Thyroid gland (tissue), 4 donors: ENCODE measurements around the gene ZNF407. TPM values are rescaled to one million over a fixed set of nuclear protein-coding genes. Genes with fewer than 3 reads are reported as not detected.

Source experiments
- DNase-seq, 2 donors: peaks; one replicate each; pipeline ENCODE4 v3.0.0-alpha.2; 2019
- H3K27ac ChIP-seq, 3 donors: fragments of 200-600 bp; sonication (generic); 1 replicate in 2 of 3; 2 replicates in 1 of 3; pipeline ENCODE4 v1.5.1; 2016 to 2019; ENCODE audit warnings: mild to moderate bottlenecking in 1 of 3, moderate library complexity in 1 of 3
- H3K27me3 ChIP-seq: fragments of 200-600 bp; sonication (generic); one replicate; pipeline ENCODE4 v1.5.1; 2019
- H3K36me3 ChIP-seq, 2 donors: fragments of 200-600 bp; sonication (generic); one replicate each; pipeline ENCODE4 v1.5.1; 2016 to 2019
- H3K4me1 ChIP-seq, 2 donors: fragments of 200-600 bp; sonication (generic); one replicate each; pipeline ENCODE4 v1.5.1; 2017 to 2019
- H3K4me3 ChIP-seq, 3 donors: fragments of 200-600 bp; sonication (generic); replicated peaks in 1 of 3; 1 replicate in 2 of 3; 2 replicates in 1 of 3; pipeline ENCODE4 v1.5.1; 2016; ENCODE audit warnings: mild to moderate bottlenecking in 1 of 3
- H3K9me3 ChIP-seq: fragments of 200-600 bp; sonication (generic); one replicate; pipeline ENCODE4 v1.5.1; 2017
- POLR2A ChIP-seq, 2 donors: fragments of 450-650 bp; IDR thresholded peaks; one replicate each; pipeline ENCODE4 v1.6.1; 2017; ENCODE audit warnings: antibody characterized with exemption in 2 of 2, mild to moderate bottlenecking in 2 of 2, moderate library complexity in 1 of 2
- WGBS, 2 donors: methylation state at CpG; one replicate each; pipeline ENCODE4 v1.1.5; 2017; 5-methylcytosine and 5-hydroxymethylcytosine counted together
- intact Hi-C: fragments of 100-400 bp; cut with DNase I; formaldehyde crosslinking; loops from one replicate; pipeline ENCODE4 v1.15.1; 2023
- total RNA-seq, 4 donors: library from RNA; depleted of rRNA; stranded (reverse); fragments of >200 nt; gene quantifications; one replicate each; pipeline ENCODE4 v1.2.3, GENCODE V29; 2016
- TF ChIP-seq, protein P1 (sequence below), 6 experiments: fragments of 200-600 bp in 3 of 6; fragments of 450-650 bp in 3 of 6; sonication (generic) in 3 of 6; IDR thresholded peaks; one replicate each; pipeline ENCODE4 v1.5.1; 2016 to 2019; ENCODE audit warnings: antibody characterized with exemption in 6 of 6, mild to moderate bottlenecking in 2 of 6, inconsistent platforms in 1 of 6, moderate library complexity in 1 of 6

ZNF407 gene
- total RNA-seq, 4 donors from 2014 or later, result 20.2 to 40.0 (median 26.4) TPM

DNA sequence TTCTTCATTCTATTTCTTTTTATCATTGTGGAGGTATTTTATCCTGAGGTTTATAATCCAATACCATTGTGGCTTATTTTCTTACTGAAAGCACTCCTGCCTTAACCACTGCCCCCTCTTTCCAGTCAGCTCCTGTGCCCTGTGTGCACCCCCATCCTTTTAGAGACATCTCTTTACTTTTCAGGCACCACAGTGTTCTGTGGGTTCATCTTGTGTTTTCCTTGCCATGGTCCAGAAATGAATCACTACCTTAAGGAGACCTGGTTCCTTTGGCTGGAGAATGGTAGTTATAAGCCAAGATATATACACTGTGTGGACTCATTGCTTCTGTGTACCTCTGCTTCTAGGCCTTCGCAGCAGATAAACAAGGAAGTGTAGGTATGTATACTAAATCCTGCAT, 332.9 kb downstream of the ZNF407 start:
- Histone ChIP-seq H3K4me3 (no peak overlapping the region), H3K4me1 (no peaks in the 10 kb centered on the region), H3K27me3 (no peaks in the 10 kb centered on the region), H3K36me3 (no peaks in the 10 kb centered on the region), H3K9me3 (no peaks in the 10 kb centered on the region), H3K27ac (no peak overlapping the region)
- WGBS, 2 donors, result 93 to 100% methylated on average over 1 of the region's 1 CpG
- no peak for TF ChIP-seq POLR2A (IDR thresholded peaks at IDR 0.05)
- TF ChIP-seq, protein P1, sequence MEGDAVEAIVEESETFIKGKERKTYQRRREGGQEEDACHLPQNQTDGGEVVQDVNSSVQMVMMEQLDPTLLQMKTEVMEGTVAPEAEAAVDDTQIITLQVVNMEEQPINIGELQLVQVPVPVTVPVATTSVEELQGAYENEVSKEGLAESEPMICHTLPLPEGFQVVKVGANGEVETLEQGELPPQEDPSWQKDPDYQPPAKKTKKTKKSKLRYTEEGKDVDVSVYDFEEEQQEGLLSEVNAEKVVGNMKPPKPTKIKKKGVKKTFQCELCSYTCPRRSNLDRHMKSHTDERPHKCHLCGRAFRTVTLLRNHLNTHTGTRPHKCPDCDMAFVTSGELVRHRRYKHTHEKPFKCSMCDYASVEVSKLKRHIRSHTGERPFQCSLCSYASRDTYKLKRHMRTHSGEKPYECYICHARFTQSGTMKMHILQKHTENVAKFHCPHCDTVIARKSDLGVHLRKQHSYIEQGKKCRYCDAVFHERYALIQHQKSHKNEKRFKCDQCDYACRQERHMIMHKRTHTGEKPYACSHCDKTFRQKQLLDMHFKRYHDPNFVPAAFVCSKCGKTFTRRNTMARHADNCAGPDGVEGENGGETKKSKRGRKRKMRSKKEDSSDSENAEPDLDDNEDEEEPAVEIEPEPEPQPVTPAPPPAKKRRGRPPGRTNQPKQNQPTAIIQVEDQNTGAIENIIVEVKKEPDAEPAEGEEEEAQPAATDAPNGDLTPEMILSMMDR (IDR thresholded peaks at IDR 0.05), result no peak
- no peak for DNase-seq
- intact Hi-C loops, result no loop called here

DNA sequence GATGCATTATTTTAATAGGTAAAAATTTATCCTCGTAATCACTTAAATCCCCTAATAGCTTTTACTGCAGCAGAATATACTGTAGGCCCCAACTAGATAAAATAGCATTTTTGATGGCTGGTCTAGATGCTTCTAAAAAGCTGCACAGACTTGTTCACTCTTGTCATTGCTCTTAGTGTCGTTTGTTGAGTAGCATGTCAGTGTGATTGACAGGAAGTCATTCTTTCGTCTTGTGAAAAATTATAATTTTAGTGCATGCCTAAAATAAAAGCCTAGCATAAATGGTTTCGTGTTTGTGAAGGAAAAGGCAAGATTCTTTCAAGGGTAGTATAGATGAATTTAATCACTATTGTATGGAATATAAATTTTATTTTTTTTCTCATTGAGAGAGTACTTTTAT, 336.3 kb downstream of the ZNF407 start:
- intact Hi-C loops, result no loop called here
- no peaks in the 10 kb centered on the region for H3K9me3 ChIP-seq
- no peak for TF ChIP-seq POLR2A (IDR thresholded peaks at IDR 0.05)
- TF ChIP-seq, protein P1 (IDR thresholded peaks at IDR 0.05), result no peak
- no peak for DNase-seq
- H3K4me3 ChIP-seq, result no peak overlapping the region
- no peaks in the 10 kb centered on the region for H3K4me1 ChIP-seq
- H3K27me3 ChIP-seq, result no peaks in the 10 kb centered on the region
- no peaks in the 10 kb centered on the region for H3K36me3 ChIP-seq
- no peak overlapping the region for H3K27ac ChIP-seq
- 93% methylated on average over 4 of the region's 4 CpGs for WGBS, 2 donors

DNA sequence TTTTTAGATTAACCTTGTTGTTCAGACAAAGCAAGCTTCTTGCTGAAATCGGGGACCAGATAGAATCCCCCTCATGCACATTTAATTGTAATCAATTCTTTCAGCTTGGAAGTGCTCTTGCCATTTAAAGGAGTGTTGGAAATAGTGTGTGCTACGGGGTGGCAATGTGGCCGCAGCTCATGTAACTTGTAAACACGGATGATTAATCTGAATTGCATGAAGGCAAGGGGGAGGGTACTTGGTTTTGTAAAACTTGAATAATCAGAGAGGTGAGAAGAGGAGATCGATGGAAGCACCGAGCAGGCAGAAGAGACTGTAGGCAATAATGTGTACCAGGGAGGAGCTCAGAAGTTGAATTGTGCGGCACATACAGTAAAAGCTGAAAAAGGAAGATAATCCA, 337.8 kb downstream of the ZNF407 start:
- Histone ChIP-seq H3K9me3 (no peaks in the 10 kb centered on the region), H3K27me3 (no peaks in the 10 kb centered on the region), H3K4me1 (no peaks in the 10 kb centered on the region), H3K36me3 (no peaks in the 10 kb centered on the region), H3K4me3 (no peak overlapping the region), H3K27ac (no peak overlapping the region)
- no peak for TF ChIP-seq POLR2A (IDR thresholded peaks at IDR 0.05)
- TF ChIP-seq, protein P1 (IDR thresholded peaks at IDR 0.05), result no peak
- intact Hi-C loops, result no loop called here
- WGBS, 2 donors, result 89 to 92% methylated on average over 7 of the region's 7 CpGs
- no peak for DNase-seq

DNA sequence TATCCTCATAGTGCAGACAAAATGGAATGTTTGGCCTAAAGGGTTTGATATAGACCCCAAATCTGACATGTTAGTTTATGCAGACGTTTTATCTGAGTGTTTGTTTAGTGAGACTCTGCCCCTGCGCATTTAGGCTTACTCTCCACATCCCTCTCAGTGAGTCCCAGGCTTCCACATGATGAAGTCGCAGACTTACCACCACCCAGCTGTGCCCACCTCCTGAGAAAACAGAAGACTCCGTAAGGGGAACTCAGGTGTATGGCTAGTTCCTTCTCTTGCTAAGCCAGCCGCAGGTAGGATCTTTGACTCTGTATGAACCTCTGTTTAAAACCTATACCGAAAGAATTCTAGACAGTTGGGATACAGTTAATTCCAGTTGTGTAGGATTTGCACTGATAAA, 338.7 kb downstream of the ZNF407 start:
- Histone ChIP-seq H3K9me3 (no peaks in the 10 kb centered on the region), H3K4me1 (no peaks in the 10 kb centered on the region), H3K27me3 (no peaks in the 10 kb centered on the region), H3K4me3 (no peak overlapping the region), H3K36me3 (no peaks in the 10 kb centered on the region), H3K27ac (no peak overlapping the region)
- no peak for DNase-seq
- TF ChIP-seq POLR2A (IDR thresholded peaks at IDR 0.05), result no peak
- TF ChIP-seq, protein P1 (IDR thresholded peaks at IDR 0.05), result no peak
- 89% methylated on average over 6 of the region's 6 CpGs for WGBS, 2 donors
- intact Hi-C loops, result no loop called here

DNA sequence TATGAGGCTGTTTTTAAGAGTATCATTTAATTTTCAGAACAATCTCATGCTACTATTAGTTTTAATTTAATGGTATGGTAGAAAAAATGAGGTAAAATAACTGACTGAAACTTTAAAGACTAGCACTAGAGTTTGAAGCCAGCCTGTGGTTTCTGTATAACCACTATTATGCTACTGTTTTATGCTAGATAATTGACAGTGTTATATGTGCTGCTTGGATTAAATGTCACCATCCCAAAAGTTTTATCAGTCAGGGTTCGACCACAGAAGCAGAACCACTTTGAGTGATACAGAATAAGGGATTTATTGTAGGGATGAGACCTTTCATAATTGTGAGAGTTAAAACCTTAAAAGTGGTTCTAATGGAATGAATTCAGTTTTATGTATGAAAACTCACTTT, 339.6 kb downstream of the ZNF407 start:
- Histone ChIP-seq H3K36me3 (no peaks in the 10 kb centered on the region), H3K27me3 (no peaks in the 10 kb centered on the region), H3K4me1 (no peaks in the 10 kb centered on the region), H3K9me3 (no peaks in the 10 kb centered on the region), H3K27ac (no peak overlapping the region), H3K4me3 (no peak overlapping the region)
- no peak for TF ChIP-seq POLR2A (IDR thresholded peaks at IDR 0.05)
- DNase-seq, result no peak
- 94 to 95% methylated on average over 1 of the region's 1 CpG for WGBS, 2 donors
- intact Hi-C loops, result no loop called here

DNA sequence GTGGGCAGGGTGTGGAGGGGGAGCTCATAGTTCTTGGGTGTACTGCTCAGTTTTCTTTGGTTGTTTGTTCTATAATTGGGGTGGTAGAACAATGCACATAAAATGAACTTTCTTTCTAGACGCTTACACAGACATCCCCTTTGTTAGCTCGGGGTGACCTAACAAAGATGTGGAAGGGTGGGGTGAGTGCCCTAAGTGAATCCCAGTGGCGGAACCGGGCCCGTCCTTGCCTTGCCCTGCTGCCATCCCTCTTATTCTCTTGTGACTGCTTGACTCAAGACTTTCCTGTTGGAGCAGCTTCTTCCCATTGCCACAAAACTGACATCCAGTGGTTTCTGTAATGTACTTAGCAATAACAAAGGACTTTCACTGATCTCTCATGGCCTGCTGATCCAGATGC, 343.2 kb downstream of the ZNF407 start:
- Histone ChIP-seq H3K27me3 (no peaks in the 10 kb centered on the region), H3K27ac (no peak overlapping the region), H3K36me3 (no peaks in the 10 kb centered on the region), H3K9me3 (no peaks in the 10 kb centered on the region), H3K4me1 (no peaks in the 10 kb centered on the region), H3K4me3 (no peak overlapping the region)
- intact Hi-C loops, result no loop called here
- no peak for TF ChIP-seq POLR2A (IDR thresholded peaks at IDR 0.05)
- TF ChIP-seq, protein P1 (IDR thresholded peaks at IDR 0.05), result no peak
- no peak for DNase-seq
- 94 to 97% methylated on average over 5 of the region's 5 CpGs for WGBS, 2 donors
